ENCODE results near the gene CNOT6.

GRCh38 chr5:180467989-180468731 lies 26.0 kb upstream of the CNOT6 start:
- TF ChIP-seq, protein P1, sequence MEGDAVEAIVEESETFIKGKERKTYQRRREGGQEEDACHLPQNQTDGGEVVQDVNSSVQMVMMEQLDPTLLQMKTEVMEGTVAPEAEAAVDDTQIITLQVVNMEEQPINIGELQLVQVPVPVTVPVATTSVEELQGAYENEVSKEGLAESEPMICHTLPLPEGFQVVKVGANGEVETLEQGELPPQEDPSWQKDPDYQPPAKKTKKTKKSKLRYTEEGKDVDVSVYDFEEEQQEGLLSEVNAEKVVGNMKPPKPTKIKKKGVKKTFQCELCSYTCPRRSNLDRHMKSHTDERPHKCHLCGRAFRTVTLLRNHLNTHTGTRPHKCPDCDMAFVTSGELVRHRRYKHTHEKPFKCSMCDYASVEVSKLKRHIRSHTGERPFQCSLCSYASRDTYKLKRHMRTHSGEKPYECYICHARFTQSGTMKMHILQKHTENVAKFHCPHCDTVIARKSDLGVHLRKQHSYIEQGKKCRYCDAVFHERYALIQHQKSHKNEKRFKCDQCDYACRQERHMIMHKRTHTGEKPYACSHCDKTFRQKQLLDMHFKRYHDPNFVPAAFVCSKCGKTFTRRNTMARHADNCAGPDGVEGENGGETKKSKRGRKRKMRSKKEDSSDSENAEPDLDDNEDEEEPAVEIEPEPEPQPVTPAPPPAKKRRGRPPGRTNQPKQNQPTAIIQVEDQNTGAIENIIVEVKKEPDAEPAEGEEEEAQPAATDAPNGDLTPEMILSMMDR (IDR thresholded peaks at IDR 0.05), result no peak
- no peak for TF ChIP-seq POLR2A (IDR thresholded peaks at IDR 0.05)

Measured in uterus (tissue), 2 donors.